ENCODE data around the gene SORL1-AS1.

SORL1-AS1 gene

GRCh38 chr11:121451178-121451985 lies 1.4 kb downstream of the SORL1-AS1 start:
- peak; percentile 85 for DNase-seq
- Histone ChIP-seq H3K4me1 (peaks cover 22 to 97% (median 69%) of the 10 kb centered on the region in 6 donors), H3K27ac (peak overlapping the region; percentile 66 to 94 (median 84)), H3K9me3 (no peaks in the 10 kb centered on the region), H3K36me3 (no peaks in the 10 kb centered on the region), H3K27me3 (replicated peaks in 1 of 7) (peaks cover 0 to 25% (median 4%) of the 10 kb centered on the region in 7 donors), H3K4me3 (peak overlapping the region; percentile 27 to 97 (median 84))
- intact Hi-C loops (cut with DNase I; ENCODE audit: low total_unique reads): no loop called here
- TF ChIP-seq CTCF (IDR thresholded peaks at IDR 0.05 in 8 of 11, conservative IDR thresholded peaks at IDR 0.05 in 3 of 11): no peak
- no peak for TF ChIP-seq POLR2A (IDR thresholded peaks at IDR 0.05)
- TF ChIP-seq POLR2AphosphoS5 (IDR thresholded peaks at IDR 0.05): no peak
- 24 to 43% (median 29%) methylated on average over 10 to 22 of the region's 22 CpGs for WGBS, 5 donors

- intact Hi-C loops (cut with DNase I; ENCODE audit: low total_unique reads): no loop called here
- Histone ChIP-seq H3K36me3 (no peaks in the 10 kb centered on the region), H3K4me3 (peak overlapping the region in 2 of 8 donors; percentile 83 to 97), H3K27ac (peak overlapping the region; percentile 45 to 94 (median 84)), H3K4me1 (peaks cover 22 to 97% (median 75%) of the 10 kb centered on the region in 6 donors), H3K9me3 (no peaks in the 10 kb centered on the region), H3K27me3 (replicated peaks in 1 of 7) (peaks cover 0 to 25% (median 4%) of the 10 kb centered on the region in 7 donors)
- WGBS, 5 donors: 22 to 49% (median 34%) methylated on average over 1 of the region's 1 CpG
- no peak for DNase-seq
- TF ChIP-seq POLR2AphosphoS5 (IDR thresholded peaks at IDR 0.05) (no peak), CTCF (IDR thresholded peaks at IDR 0.05 in 8 of 11, conservative IDR thresholded peaks at IDR 0.05 in 3 of 11) (no peak), POLR2A (IDR thresholded peaks at IDR 0.05) (no peak)
Observed at GRCh38 chr11:121450401-121450800, 2.4 kb downstream of the SORL1-AS1 start.

- no peaks in the 10 kb centered on the region for H3K9me3 ChIP-seq
- H3K27me3 ChIP-seq (replicated peaks in 1 of 7): peaks cover 0 to 25% (median 4%) of the 10 kb centered on the region in 7 donors
- intact Hi-C loops (cut with DNase I; ENCODE audit: low total_unique reads): no loop called here
- no peaks in the 10 kb centered on the region for H3K36me3 ChIP-seq
- no peak for TF ChIP-seq POLR2A (IDR thresholded peaks at IDR 0.05)
- TF ChIP-seq CTCF (IDR thresholded peaks at IDR 0.05 in 8 of 11, conservative IDR thresholded peaks at IDR 0.05 in 3 of 11): no peak
- no peak for TF ChIP-seq POLR2AphosphoS5 (IDR thresholded peaks at IDR 0.05)
- H3K27ac ChIP-seq: peak overlapping the region; percentile 45 to 94 (median 84)
- H3K4me1 ChIP-seq: peaks cover 22 to 97% (median 74%) of the 10 kb centered on the region in 6 donors
- DNase-seq: no peak
- 77 to 92% (median 84%) methylated on average over 2 of the region's 2 CpGs for WGBS, 5 donors
- peak overlapping the region in 1 of 8 donors; percentile 97 for H3K4me3 ChIP-seq
Observed at GRCh38 chr11:121449626-121450025, 3.1 kb downstream of the SORL1-AS1 start.

- no peak for DNase-seq
- TF ChIP-seq POLR2AphosphoS5 (IDR thresholded peaks at IDR 0.05) (peak in 1 of 3 donors; percentile 50), POLR2A (IDR thresholded peaks at IDR 0.05) (no peak)
- Histone ChIP-seq H3K9me3 (no peaks in the 10 kb centered on the region), H3K4me1 (peaks cover 22 to 93% (median 71%) of the 10 kb centered on the region in 6 donors), H3K27me3 (replicated peaks in 1 of 7) (peaks cover 0 to 25% (median 4%) of the 10 kb centered on the region in 7 donors), H3K4me3 (peak overlapping the region in 1 of 8 donors; percentile 97), H3K27ac (peak overlapping the region; percentile 45 to 94 (median 84)), H3K36me3 (no peaks in the 10 kb centered on the region)
- WGBS, 5 donors: 63 to 68% (median 64%) methylated on average over 4 of the region's 4 CpGs
- intact Hi-C loops (cut with DNase I; ENCODE audit: low total_unique reads): no loop called here
Observed at GRCh38 chr11:121449123-121449522, 3.6 kb downstream of the SORL1-AS1 start.
